Activated naive CD4-positive, alpha-beta T cell treated with Interleukin-2 at 50 U/mL for 16 hours (primary cell): ENCODE results near the gene RNF151.
A peak's percentile ranks its signal among the peaks of the same experiment; 100 is the strongest.
"Not testable (repeated sequence)": the region's sequence is repeated elsewhere in the genome, so short reads cannot be mapped to it uniquely, and the experiment has no call there.

ENCODE experiments used
- DNase-seq: peaks from one replicate; pipeline ENCODE4 v3.0.0-alpha.2; 2020

Gene RNF151

DNA sequence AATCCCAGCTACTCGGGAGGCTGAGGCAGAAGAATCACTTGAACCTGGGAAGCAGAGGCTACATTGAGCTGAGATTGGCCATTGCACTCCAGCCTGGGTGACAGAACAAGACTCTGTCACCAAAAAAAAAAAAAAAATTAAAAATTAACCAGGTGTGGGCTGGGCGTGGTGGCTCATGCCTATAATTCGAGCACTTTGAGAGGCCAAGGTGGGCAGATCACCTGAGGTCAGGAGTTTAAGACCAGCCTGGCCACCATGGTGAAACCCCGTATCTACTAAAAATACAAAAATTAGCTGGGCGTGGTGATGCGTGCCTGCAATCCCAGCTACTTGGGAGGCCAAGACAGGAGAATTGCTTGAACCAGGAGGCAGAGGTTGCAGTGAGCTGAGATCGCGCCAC lies 26.8 kb upstream of the RNF151 start:
- DNase-seq: not testable (repeated sequence)

DNA sequence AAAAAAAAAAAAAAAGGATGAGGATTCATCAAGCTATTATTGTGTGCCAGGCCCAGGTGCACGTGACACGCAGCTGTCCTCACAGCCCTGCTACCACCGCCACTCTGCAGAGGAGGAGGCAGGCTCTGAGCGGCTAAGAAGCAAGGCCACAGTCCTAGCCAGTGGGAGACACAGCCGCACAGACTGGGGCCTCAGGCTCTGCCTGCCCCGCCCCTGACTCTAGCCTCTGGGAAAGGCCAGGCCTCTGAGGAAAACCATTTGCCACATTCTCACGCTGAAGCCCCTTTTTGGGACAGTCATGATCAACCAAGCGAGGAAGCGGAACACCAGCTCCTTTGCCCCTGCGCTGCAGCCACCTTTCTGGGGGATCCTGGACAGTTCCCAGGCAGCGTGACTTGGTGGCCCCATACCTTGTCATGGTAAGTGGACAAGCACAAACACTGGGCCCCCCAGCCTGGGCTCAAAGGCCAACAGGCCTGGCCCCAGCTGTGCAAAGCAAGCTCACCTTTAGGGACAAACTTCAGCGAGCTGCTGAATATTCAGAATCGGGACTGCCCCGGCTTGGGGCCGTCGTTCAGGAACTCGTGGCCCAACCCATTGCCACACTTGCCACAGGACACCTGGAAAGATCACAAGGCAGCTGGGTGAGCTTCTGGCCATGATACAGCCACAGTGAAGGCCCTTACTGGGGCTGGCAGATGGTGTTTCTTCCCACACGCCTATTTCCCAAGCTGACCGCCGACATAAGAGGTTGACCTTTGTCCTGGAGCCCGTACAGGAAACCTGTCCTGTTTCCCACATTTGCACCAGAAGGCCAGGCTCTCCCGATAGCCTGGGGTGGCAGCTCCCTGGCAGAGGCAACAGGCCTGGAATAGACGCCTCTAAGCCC lies 26.1 kb upstream of the RNF151 start:
- no peak for DNase-seq

DNA sequence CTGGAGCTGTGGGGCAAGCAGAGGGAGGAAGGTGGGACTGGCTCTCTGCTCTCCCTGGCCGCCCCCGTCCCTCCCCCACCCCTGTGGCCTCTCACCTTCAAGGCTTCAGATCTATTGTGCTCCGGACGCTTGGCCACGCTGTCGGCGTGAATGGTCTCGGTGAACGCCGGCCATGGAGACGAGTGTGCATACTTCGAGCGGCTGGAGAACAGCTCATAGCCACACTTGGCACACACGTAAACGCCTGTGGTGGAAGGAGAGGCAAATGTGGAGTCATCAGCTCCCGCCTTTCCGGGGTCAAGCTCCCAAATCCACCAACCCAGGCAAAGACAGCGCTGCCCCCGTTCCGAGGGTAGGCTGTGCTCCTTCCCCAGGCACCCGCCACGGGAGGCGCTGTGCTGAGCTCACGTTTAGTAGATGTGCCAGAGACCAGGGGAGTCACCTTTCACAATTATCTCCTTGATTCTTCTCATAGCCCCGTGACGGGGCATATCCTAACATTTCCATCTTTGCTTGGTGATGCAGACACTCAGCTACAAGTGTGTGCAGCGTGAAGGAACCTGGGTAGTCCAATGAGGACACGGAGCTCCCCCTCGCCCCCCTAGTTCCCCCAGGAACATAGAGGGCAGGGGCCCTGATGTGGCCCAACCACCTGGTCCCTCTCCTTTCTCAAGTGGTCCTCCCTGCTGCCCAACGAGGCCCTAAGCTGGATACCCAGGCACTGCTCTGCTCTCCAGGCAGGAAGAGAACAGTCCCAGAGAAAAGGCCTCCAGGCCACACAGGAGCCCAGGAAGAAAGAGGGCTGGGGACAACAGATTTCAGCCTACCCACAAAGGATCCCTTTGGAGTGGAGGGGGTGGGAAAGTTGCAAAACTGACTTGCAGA lies 25.3 kb upstream of the RNF151 start:
- DNase-seq: no peak

DNA sequence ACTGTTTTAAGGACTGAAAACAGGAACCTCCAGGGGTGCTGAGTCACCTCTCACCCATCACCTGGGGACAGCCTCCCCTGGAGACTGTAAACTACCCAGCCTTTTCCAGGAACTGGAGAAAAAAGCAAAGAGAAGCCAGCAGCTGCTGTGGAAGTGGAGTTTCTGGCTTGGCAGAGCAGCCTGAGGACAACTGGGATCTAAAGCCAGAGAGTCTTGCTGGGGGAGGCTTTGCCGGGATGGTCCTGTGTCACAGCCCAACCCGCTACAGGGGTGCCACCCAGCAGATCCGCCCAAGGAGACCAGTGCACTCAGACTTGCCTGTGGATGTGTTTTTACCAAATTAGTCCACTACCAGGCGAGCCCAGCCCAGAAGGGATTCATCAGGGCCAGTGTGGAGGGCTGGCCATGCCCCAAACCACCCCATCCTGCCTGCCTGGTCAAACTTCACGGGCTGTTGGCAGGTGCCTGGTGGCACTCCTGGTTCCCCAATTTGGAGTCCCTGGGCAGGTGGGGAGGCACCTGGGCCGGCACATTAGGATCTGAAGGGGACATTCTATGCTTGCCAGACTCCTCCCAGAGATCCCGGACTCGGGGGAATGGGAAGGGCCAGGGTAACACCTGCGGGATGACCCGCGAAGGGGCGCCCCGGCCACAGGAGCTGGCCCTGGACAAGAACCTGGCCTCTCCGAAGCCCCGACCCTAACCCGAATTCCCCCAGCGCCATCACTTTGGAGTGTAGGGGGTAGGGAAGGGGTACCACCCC lies 24.4 kb upstream of the RNF151 start:
- DNase-seq: no peak

DNA sequence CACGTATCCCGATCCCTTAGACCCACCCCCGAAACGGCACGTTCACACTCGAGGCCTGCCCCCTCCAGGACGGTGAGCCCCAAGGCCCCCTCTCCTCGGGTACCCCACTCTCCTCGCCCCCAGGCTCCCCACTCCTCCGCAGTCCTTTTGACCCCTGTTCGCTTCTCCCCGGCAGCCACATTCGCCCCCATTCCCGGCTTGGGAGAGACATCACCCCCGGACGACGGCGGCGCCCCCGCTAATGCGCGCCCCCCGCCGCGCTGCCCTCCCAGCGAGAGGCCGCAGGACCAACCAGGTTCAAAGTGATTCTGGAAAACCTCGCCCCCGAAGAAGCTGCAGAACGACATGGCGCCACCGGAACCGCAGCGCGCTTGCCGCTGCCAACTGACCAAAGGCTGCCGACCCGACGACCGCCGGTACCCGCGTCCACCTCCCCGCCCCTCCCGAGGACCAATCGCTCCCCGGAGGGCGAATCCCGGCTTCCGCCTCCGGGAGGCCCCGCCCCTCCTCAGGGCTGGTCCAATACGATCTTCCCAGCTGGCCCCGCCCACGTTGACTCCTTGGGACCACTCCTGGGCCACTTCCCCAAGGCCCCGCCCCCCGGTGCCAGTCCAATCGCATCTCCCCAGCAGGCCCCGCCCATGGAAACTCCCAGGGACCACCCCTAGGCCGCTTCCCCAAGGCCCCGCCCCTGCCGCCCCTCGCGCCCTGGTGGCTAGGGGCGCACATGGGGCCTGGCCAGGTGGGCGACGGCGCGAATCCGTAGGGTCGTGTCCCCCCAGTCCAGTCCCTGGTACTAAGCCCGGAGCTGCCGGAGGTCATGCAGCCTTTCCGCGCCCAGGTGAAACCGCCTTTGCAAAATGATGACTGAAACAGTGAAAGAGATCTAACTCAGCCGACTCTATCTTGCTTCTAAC lies 23.6 kb upstream of the RNF151 start, which contains the start of gene MSRB1:
Gene MSRB1 (minus strand): TSS at position 390 of the 917 bp plus-strand sequence. CDS start 43 bp downstream, at position 347.
- DNase-seq: peak; percentile 99

DNA sequence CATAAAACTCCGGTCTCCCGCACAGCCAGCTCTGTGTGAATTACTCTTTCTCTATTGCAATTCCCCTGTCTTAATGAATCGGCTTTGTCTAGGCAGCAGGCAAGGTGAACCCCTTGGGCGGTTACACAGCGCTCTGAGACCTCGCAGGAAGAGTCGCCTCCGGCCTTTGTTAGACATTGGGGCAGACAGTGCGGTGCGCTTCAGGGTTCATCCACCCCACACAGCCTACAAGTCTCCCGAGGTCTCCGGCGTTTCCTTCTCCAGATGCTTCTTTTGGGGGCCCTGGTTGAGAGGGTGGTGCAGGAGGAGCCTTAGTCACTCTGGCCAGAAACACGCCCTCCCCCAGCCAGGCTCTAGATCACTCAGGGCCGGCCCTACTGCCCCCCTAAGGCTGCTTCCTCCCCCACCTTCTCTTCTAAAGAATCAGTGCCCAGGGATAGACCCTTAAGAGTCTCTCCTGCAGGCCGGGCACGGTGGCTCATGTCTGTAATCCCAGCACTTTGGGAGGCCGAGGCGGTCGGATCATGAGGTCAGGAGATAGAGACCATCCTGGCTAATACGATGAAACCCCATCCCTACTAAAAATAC lies 21.9 kb upstream of the RNF151 start:
- no peak for DNase-seq

DNA sequence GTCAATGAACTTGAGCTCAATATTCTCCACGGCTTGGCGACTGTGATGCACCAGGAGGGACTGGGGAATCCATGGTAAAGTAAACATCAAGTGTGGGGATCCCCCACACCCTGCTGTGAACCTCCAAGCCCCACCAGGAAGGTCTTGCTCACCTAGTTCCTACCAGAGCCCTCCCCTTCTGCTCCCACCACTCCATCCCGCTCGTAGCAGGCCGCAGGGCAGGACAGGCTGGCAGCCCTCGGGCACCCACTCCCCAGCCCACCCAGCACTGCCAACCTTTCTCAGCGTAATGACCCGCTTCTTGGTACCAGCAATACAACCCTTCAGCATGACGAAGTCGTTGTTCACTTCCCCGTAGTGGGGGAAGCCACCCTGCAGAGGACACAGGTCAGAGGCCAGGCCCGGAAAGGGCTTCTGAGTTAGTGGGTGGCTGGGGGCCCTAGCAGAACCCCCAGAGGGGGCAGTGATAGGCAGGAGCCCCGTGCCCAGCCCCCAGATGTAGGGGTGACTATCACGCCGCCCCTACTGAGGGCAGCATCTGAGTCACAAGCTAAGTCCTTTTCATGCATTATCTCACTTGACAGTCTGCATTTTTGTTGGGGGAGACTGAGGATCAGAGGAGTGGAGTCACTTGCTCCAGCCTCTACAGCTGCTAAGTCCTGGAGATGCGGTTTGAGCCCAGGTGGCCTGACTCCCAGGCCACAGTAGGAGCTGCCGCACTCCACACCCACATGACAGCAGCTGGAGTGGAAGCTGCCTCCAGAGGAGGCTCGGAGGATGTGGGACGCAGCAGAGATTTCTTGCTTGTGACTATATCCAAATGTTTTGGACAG lies 20.9 kb upstream of the RNF151 start:
- DNase-seq: no peak

DNA sequence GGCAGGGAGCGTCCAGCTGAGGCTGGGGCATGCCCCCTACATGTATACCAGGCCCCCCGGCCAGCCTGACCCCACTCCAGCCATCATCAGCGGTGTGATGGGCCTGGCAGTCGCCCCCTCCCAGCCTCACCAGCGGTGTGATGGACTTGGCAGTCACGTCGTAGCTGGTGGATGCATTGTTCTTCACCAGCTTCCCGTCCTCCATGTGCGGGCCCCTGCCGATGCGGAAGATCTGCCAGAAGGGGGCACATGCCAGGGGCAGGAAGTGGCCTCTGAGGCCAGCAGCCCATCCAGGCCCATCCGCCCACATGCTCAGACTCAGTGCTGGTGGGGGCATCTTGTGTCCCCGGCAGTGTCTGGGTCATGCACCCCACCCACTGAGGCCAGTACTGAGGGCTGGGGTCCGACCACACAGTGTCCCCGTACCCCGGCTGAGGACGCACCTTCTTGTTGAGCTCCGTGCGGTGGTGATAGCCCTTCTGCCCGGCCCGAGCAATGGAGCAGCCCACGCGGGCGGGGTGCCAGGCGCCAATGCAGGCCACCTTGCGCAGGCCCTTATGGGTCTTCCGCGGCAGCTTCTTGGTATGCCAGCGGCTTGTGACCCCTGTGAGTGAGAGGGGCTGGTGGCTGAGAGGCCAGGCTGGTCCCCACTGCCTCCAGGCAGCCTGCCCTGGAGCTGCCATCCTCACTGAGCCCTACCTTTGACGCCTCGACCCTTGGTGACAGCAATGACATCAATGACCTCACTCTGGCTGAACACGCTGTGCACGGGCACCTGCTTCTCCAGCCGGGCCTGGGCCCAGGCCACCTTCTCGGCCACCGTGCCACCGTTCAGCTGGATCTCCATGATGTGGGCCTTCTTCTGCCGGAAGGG lies 19.9 kb upstream of the RNF151 start:
- DNase-seq: no peak

DNA sequence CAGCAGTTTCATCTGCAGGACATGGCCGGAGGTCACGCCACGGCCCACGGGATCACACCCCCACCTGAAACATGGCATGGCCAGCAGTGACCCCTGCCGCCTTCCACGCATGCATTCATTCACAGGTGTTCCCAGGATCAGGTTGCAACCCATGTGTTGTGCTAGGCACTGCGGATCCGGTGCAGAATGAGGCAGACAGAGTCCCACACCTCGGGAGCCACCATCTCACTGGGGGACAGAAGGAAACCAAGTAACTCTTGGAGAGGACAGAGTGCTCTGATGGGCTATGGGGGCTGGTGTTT lies 19.3 kb upstream of the RNF151 start:
- DNase-seq: no peak

DNA sequence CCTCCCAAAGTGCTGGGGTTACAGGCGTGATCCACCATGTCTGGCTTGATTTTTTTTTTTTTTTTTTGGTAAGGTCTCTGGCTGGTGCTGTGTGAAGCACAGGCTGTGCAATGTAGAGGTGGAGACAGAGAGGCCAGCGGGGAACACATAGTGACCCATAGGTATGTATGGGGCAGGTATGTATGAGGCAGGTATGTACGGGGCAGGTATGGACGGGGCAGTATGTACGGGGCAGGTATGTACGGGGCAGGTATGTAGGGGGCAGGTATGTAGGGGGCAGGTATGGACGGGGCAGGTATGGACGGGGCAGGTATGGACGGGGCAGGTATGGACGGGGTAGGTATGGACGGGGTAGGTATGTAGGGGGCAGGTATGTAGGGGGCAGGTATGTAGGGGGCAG lies 17.1 kb upstream of the RNF151 start:
- no peak for DNase-seq

DNA sequence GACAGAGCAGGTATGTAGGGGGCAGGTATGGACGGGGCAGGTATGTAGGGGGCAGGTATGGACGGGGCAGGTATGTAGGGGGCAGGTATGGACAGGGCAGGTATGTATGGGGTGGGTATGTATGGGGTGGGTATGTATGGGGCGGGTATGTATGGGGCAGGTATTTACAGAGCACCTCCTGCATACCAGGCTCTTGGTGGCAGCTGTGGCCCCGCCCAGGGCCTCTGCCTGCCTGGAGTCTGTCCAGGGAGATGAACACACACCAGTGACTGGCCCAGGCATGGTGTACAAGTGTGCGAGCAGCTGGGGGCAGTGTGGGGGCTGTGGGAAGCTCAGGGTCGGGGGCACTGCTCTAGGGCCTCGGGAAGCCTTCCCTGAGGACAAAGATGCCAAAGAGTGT lies 16.6 kb upstream of the RNF151 start:
- DNase-seq: no peak

DNA sequence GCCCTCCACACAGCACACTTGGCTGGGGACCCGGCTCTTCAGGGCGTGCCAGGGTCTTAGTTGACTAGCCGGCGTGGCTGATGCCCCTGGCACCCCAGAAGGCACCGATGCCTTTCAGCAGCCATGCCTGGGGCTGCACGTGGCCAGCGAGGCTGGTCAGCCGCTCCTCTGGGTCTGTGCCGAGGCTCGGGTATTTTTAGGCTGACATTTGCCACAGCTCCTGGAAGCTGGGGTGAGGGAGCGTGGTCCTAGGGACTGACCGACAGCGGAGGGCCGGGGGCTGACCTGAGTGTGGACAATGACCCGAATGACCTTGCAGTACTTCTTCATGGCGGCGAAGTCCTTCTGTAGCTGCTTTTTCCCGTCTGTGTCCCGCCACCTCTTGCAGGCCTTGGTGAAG lies 16.1 kb upstream of the RNF151 start:
- DNase-seq: no peak

DNA sequence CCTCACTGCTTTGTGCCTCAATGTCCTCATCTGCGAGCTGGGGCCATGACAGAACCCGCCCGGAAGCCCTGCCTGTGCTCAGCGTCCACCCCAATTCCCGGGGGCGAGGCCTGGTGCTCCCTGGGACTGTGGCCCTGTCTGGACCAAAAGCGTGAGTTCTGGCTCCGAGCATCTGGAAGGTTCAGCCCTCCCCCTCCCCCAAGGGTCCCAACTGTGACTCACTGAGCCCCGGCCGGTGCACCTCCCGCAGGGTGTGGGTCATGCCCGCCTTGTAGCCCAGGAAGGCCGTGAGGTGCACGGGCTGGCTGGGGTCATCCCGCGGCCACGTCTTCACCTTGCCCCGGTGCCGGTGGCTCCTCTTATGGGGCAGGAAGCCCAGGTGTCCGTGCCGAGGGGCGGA lies 12.9 kb upstream of the RNF151 start:
- no peak for DNase-seq

DNA sequence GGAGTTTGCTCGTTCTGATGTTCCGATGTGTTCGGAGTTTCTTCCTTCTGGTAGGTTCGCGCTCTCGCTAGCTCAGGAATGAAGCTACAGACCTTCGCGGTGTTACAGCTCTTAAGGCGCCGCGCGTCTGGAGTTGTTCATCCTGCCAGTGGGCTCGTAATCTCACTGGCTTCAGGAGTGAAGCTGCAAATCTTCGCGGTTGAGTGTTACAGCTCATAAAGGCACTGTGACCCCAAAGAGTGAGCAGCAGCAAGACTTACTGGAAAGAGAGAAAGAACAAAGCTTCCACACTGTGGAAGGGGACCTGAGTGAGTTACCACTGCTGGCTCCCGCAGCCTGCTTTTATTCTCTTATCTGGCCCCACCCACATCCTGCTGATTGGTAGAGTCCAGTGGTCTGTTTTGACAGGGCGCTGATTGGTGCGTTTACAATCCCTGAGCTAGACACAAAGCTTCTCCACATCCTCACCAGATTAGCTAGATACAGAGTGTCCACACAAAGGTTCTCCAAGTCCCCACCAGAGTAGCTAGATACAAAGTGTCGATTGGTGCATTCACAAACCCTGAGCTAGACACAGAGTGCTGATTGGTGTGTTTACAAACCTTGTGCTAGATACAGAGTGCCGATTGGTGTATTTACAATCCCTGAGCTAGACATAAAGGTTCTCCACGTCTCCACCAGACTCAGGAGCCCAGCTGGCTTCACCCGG lies 9.1 kb upstream of the RNF151 start:
- not testable (repeated sequence) for DNase-seq

DNA sequence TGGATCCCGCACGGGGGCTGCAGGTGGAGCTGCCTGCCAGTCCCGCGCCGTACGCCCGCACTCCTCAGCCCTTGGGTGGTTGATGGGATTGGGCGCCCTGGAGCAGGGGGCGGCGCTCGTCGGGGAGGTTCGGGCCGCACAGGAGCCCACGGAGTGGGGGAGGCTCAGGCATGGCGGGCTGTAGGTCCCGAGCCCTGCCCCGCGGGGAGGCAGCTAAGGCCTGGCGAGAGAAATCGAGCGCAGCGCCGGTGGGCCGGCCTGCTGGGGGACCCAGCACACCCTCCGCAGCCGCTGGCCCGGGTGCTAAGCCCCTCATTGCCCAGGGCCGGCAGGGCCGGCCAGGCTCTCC lies 8.5 kb upstream of the RNF151 start:
- not testable (repeated sequence) for DNase-seq

DNA sequence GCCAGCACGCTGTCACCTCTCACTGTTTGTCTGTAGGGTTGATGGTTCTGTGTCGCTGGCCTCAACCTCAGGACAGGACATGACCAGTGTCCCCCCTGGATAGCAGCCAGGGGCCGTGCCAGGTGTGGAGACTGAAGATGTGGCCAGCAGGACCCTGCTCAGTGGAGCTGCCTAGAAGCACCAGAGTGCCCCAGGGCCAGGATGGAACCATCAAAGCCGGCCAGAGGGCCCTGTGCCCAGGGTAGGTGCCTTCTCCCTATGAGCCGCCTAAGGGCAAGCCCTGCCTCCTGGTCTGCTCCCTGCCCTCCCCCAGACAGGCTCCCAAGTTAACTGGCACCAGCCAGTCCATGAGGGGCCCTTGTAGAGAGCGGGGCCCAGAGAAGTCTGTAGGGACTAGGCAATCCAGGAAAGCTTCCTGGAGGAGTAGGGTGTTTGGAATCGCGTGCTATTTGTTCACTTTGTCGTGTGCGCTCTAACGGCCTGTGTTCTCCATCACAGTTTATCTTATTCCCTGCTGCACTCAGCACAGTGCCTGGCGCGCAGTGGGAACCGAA lies 7.9 kb upstream of the RNF151 start:
- DNase-seq: no peak

DNA sequence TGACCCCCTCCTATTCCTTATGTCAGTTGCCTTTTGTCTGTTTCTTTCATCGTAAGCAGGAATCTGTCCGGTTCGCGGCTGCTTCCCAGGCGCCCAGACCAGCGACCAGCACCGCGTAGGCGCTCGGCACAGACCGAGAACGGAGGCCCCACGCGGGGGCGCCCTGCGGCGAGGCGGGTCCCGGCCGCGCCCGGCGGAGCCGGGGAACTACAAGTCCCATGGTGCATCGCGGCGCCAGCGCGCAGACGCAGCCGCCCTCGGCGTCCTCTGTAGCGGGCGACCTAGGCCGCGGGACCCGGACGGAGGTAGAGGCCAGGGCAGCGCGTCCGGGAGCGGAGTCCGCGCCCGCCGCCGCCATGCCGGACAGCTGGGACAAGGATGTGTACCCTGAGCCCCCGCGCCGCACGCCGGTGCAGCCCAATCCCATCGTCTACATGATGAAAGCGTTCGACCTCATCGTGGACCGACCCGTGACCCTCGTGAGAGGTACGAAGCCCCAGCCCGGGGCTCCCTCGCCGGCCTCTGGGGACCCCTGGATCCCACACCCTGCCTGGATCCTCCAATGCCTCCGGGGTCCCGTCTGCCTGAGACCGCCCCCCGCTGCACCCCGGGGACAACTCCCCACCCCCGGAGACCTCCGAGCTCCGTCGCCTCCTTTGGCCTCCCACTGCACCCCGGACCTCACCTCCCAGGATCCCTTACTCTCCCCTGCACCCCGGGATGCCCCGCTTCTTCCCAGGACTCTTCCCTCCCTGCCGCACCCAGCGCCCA lies 7.2 kb upstream of the RNF151 start, which contains the start of gene NDUFB10:
Gene NDUFB10 (plus strand): TSS at position 270 of the 771 bp plus-strand sequence. CDS start 87 bp downstream, at position 357.
- DNase-seq: peak; percentile 93
